Astrocyte of the cerebellum (primary cell): ENCODE measurements around the gene MYH9.
"Not testable (repeated sequence)": the region's sequence is repeated elsewhere in the genome, so short reads cannot be mapped to it uniquely, and the experiment has no call there.

Source experiments
- DNase-seq: peaks from one replicate; pipeline ENCODE4 v3.0.0-alpha.2; 2011; ENCODE audit warnings: low read depth
- H3K4me3 ChIP-seq: 2 replicates; pipeline ENCODE4 v1.5.1; 2011; ENCODE audit warnings: mild to moderate bottlenecking, low read depth, low read length, moderate library complexity
- CTCF ChIP-seq: IDR thresholded peaks from 2 replicates; pipeline ENCODE4 v1.5.1; 2012; ENCODE audit warnings: low read length, low read depth, moderate library complexity, mild to moderate bottlenecking; ENCODE audit errors: missing control alignments
- in situ Hi-C: cut with HindIII; loops from 2 replicates; pipeline ENCODE4 v1.10.0; 2017; ENCODE audit warnings: low sequenced_read_pairs

Gene MYH9

GRCh38 chr22:36395055-36395849, 7.5 kb upstream of the MYH9 start:
- in situ Hi-C loops, result no loop called here

GRCh38 chr22:36391638-36392037, 3.9 kb upstream of the MYH9 start:
- no peak for TF ChIP-seq CTCF
- H3K4me3 ChIP-seq, result no peak overlapping the region
- in situ Hi-C loops, result no loop called here
- DNase-seq, result no peak

More at GRCh38 chr22:36395055-36395849, 7.5 kb upstream of the MYH9 start:
- TF ChIP-seq CTCF, result no peak
- no peak overlapping the region for H3K4me3 ChIP-seq
- DNase-seq, result no peak

GRCh38 chr22:36389122-36389521, 1.4 kb upstream of the MYH9 start:
- H3K4me3 ChIP-seq, in situ Hi-C loops, DNase-seq: not testable (repeated sequence)

- no peak for DNase-seq
- H3K4me3 ChIP-seq, result peak overlapping the region; percentile 96
- TF ChIP-seq CTCF, result no peak
- in situ Hi-C loops, result no loop called here
These were observed 133 bp downstream of the MYH9 start for GRCh38 chr22:36387709-36387958.

- H3K4me3 ChIP-seq, result peak overlapping the region; percentile 96
- DNase-seq, result no peak
- in situ Hi-C loops, result no loop called here
- TF ChIP-seq CTCF, result no peak
These were observed 663 bp downstream of the MYH9 start for GRCh38 chr22:36386900-36387708.

GRCh38 chr22:36386351-36386899, 1.3 kb downstream of the MYH9 start:
- in situ Hi-C loops, result no loop called here
- peak overlapping the region; percentile 96 for H3K4me3 ChIP-seq
- no peak for DNase-seq
- TF ChIP-seq CTCF, result no peak
